GM10266 (cell line): ENCODE results near the gene G6PC2.
A peak's percentile ranks its signal among the peaks of the same experiment; 100 is the strongest.

Experiments used
- DNase-seq: peaks from one replicate; pipeline ENCODE4 v3.0.0; 2012; ENCODE audit errors: extremely low spot score
- CTCF ChIP-seq: IDR thresholded peaks from 2 replicates; pipeline ENCODE4 v1.5.1; 2012; ENCODE audit warnings: mild to moderate bottlenecking, low read depth; ENCODE audit not compliant: control insufficient read depth, insufficient read depth; ENCODE audit errors: missing control alignments

The G6PC2 gene

GRCh38 chr2:168941297-168941696, 40.2 kb downstream of the G6PC2 start:
- TF ChIP-seq CTCF: no peak
- no peak for DNase-seq

DNA sequence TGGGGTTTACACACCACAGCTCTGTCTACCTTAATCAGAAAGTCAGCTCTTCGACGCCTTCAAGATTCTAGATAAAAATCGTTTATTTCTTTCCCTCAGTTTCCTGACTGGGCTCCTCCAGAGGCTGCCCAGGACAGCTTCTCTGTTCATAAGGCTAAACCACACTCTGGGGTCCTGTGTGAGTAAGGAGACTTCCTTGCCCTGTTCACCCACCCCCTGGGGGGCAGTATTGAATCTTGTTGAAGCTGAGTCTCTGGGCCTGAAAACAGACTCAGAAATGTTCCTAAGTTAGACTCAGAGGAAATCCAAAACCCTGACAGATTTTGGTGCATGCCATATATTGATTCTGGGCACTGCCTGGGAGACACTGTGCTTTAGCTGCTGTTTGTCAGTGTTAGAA, 43.0 kb downstream of the G6PC2 start:
- TF ChIP-seq CTCF: no peak
- DNase-seq: no peak

DNA sequence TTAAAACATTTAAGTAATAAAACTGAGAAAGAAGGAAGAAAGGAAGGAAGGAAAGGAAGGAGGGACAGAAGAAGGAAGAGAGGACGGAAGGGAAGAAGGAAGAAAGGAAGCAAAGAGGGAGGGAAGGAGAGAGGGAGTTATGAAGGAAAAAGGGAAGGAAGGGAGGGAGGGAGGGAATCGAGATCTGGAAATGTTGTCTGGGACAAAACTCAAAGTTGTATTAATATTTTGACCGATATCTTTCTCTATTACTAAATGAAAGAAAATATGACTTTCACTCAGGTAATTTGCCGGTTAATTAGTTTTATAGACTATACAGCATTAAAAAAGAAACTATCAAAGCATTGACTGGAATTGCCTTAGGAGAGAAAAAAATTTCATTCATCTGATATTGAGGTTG, 44.4 kb downstream of the G6PC2 start:
- no peak for TF ChIP-seq CTCF

GRCh38 chr2:168948621-168949212, 47.6 kb downstream of the G6PC2 start:
- DNase-seq: no peak
- peak; percentile 47 for TF ChIP-seq CTCF

More for the DNA sequence above, 44.4 kb downstream of the G6PC2 start:
- no peak for DNase-seq

DNA sequence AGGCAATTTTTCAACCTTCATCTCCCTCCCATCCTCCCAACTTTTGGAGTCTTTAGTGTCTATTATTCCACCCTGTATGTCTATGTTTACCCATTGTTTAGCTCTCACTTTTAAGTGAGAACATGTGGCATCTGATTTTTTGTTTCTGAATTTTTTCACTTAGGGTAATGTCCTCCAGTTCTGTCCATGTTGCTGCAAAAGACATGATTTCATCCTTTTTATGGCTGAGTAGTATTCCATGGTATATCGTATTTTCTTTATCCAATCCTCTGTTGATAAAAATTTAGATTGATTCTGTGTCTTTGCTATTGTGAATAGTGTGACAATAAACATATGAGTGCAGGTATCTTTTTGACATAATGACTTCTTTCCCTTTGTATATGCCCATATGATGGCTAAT, 48.2 kb downstream of the G6PC2 start:
- DNase-seq: no peak
- TF ChIP-seq CTCF: no peak

- no peak for DNase-seq
- TF ChIP-seq CTCF: no peak
Measured at GRCh38 chr2:168951871-168952270, 50.8 kb downstream of the G6PC2 start.

- TF ChIP-seq CTCF: no peak
- DNase-seq: no peak
Measured at GRCh38 chr2:168952424-168952823, 51.3 kb downstream of the G6PC2 start.
